Pancreas (tissue), 10 donors: ENCODE data around the gene KIAA0513. TPM values are rescaled to one million over a fixed set of nuclear protein-coding genes. Genes with fewer than 3 reads are reported as not detected.

Source experiments
- ATAC-seq, 4 donors: fragments of 200-7000 bp; cut with Tn5 transposase; one replicate each; pipeline versions ENCODE4 v1.8.0 to v1.9.1; 2020; ENCODE audit warnings: mild to moderate bottlenecking in 4 of 4, moderate library complexity in 4 of 4
- DNase-seq, 6 donors: peaks; one replicate each; pipeline ENCODE4 v3.0.0-alpha.2; 2020
- FAIRE-seq: peaks from 2 replicates; lab custom pipeline; 2012; peaks lifted over from hg19 to GRCh38; lab: Jason Lieb, UNC
- H3K27ac ChIP-seq, 4 donors: fragments of 200-600 bp; sonication (generic); 1 replicate in 3 of 4; 2 replicates in 1 of 4; pipeline versions ENCODE4 v1.5.0 to v1.8.0; 2020
- H3K27me3 ChIP-seq, 4 donors: fragments of 200-600 bp; one replicate each; pipeline ENCODE4 v1.8.0; 2021
- H3K36me3 ChIP-seq, 3 donors: fragments of 200-600 bp; sonication (generic) in 1 of 3; one replicate each; pipeline versions ENCODE4 v1.5.0 to v1.8.0; 2020 to 2021
- H3K4me1 ChIP-seq, 3 donors: fragments of 200-600 bp; one replicate each; pipeline ENCODE4 v1.8.0; 2021
- H3K4me3 ChIP-seq, 4 donors: fragments of 200-600 bp; sonication (generic) in 2 of 4; one replicate each; pipeline versions ENCODE4 v1.5.0 to v1.8.0; 2020 to 2021
- H3K9me3 ChIP-seq, 4 donors: fragments of 200-600 bp; one replicate each; pipeline ENCODE4 v1.8.0; 2021
- CTCF ChIP-seq, 4 donors: fragments of 200-600 bp; sonication (generic) in 3 of 4; IDR thresholded peaks; one replicate each; pipeline versions ENCODE4 v1.5.0 to v1.8.0; 2021; ENCODE audit warnings: antibody characterized with exemption in 4 of 4
- WGBS, 2 donors: extraction: QIAGEN DNeasy Blood & Tissue Kit; methylation state at CpG; one replicate each; pipeline ENCODE4 v1.1.7; 2013; 5-methylcytosine and 5-hydroxymethylcytosine counted together
- intact Hi-C, 3 donors: fragments of 100-400 bp; cut with DNase I; formaldehyde crosslinking; loops; one replicate each; pipeline versions ENCODE4 v1.11.1 to v1.14.2; 2022
- polyA plus RNA-seq, 2 donors: library from polyadenylated mRNA; stranded (reverse); fragments of 200-250 nt; gene quantifications; one replicate each; pipeline ENCODE4 v1.2.3, GENCODE V29; 2013
- total RNA-seq, 6 donors: library from RNA; stranded (reverse); fragmentation: NEBNext Ultra II Directional in 4 of 6; extraction: Animal tissue kit (Norgen Biotek cat#: 25700) in 4 of 6; gene quantifications; one replicate each; pipeline versions ENCODE4 v1.2.1 to v1.2.4, GENCODE V29; 2021 to 2023
- donor health status: healthy with polysubstance abuse.
- donor health status: DM: no; HTN: no; CAD: no; lungs with moderate emphysema.
- donor health status: DM: no; HTN: no; CAD: no.
- donor health status: control.
- donor health status: control.
- donor health status: Bipolar disorder and iron deficiency.
- donor health status: DM: yes; HTN: yes; CAD: no.
- donor health status: DM: no; HTN: no; CAD: no.
- donor health status: DM: no; HTN: no; CAD: no.
- donor health status: DM: yes; HTN: yes; CAD: no.

The KIAA0513 gene
- total RNA-seq (10 to 100 TPM; 11.3 to 22.1 (median 17.0) TPM), polyA plus RNA-seq (1 to 10 TPM; 3.5 to 7.7 TPM)

- H3K4me3 ChIP-seq = peak within 1 kb of the TSS; percentile 70 to 98 (median 88)
- H3K9me3 ChIP-seq = no peaks in the 10 kb centered on the region
- ATAC-seq (peak; percentile 80 to 88 (median 86)), FAIRE-seq (no peak), DNase-seq (peak; percentile 91 to 100 (median 97))
- no peaks in the 10 kb centered on the region for H3K36me3 ChIP-seq
- 0 to 1% methylated on average over 52 to 59 of the region's 59 CpGs for WGBS, 2 donors
- intact Hi-C loops = no loop called here
- H3K27ac ChIP-seq = peak within 1 kb of the TSS; percentile 75 to 88 (median 82)
- peaks cover 0 to 18% (median 7%) of the 10 kb centered on the region in 3 donors for H3K4me1 ChIP-seq
- TF ChIP-seq CTCF (IDR thresholded peaks at IDR 0.05) = no peak
- H3K27me3 ChIP-seq = no peaks in the 10 kb centered on the region
Measured at GRCh38 chr16:85027349-85027957, at the start of gene KIAA0513. KIAA0513 (plus strand) TSS chr16:85027795; CDS start chr16:85067072, 39,277 bp downstream.

GRCh38 chr16:84979516-84979915 lies 48.1 kb upstream of the KIAA0513 start:
- Histone ChIP-seq H3K27ac (no peak overlapping the region), H3K36me3 (peaks cover 4 to 48% (median 10%) of the 10 kb centered on the region in 3 donors), H3K4me1 (peaks cover 0 to 10% (median 0%) of the 10 kb centered on the region in 3 donors), H3K27me3 (no peaks in the 10 kb centered on the region), H3K4me3 (no peak overlapping the region), H3K9me3 (no peaks in the 10 kb centered on the region)
- intact Hi-C loops = no loop called here
- WGBS, 2 donors = 88 to 92% methylated on average over 4 of the region's 4 CpGs
- no peak for DNase-seq
- no peak for ATAC-seq
- FAIRE-seq = no peak
- TF ChIP-seq CTCF (IDR thresholded peaks at IDR 0.05) = no peak

GRCh38 chr16:84982434-84982833 lies 45.2 kb upstream of the KIAA0513 start:
- peak; percentile 39 to 77 (median 64) for DNase-seq
- H3K9me3 ChIP-seq = no peaks in the 10 kb centered on the region
- H3K27ac ChIP-seq = peak overlapping the region; percentile 17 to 68 (median 51)
- peak; percentile 73 to 82 (median 78) for ATAC-seq
- 37 to 39% methylated on average over 9 of the region's 9 CpGs for WGBS, 2 donors
- peak in 2 of 4 donors; percentile 14 to 19 for TF ChIP-seq CTCF (IDR thresholded peaks at IDR 0.05)
- no peaks in the 10 kb centered on the region for H3K27me3 ChIP-seq
- H3K4me1 ChIP-seq = peaks cover 0 to 10% (median 0%) of the 10 kb centered on the region in 3 donors
- no peak overlapping the region for H3K4me3 ChIP-seq
- H3K36me3 ChIP-seq = peaks cover 2 to 28% (median 4%) of the 10 kb centered on the region in 3 donors
- FAIRE-seq = no peak
- intact Hi-C loops = loop anchor here in 1 of 3 donors (10.0 kb wide), 1 partner anchor 102 kb away; no protein-coding TSS in a partner anchor

- H3K27ac ChIP-seq = no peak overlapping the region
- ATAC-seq = no peak
Measured at GRCh38 chr16:84985079-84986065, 42.2 kb upstream of the KIAA0513 start.

More at GRCh38 chr16:84985079-84986065, 42.2 kb upstream of the KIAA0513 start:
- WGBS, 2 donors = 88 to 91% methylated on average over 15 of the region's 15 CpGs
- Histone ChIP-seq H3K4me1 (peaks cover 0 to 10% (median 0%) of the 10 kb centered on the region in 3 donors), H3K27me3 (no peaks in the 10 kb centered on the region), H3K4me3 (no peak overlapping the region), H3K36me3 (peaks cover 10 to 40% (median 14%) of the 10 kb centered on the region in 3 donors), H3K9me3 (no peaks in the 10 kb centered on the region)
- intact Hi-C loops = loop anchor here in 1 of 3 donors (10.0 kb wide), 1 partner anchor 99 kb away; no protein-coding TSS in a partner anchor
- DNase-seq = peak in 1 of 6 donors; percentile 44
- no peak for FAIRE-seq
- no peak for TF ChIP-seq CTCF (IDR thresholded peaks at IDR 0.05)
